ENCODE results near the gene ZBTB32. TPM values are rescaled to one million over a fixed set of nuclear protein-coding genes. Genes with fewer than 3 reads are reported as not detected.
A peak's percentile ranks its signal among the peaks of the same experiment; 100 is the strongest.

ZBTB32 gene
- total and polyA plus RNA-seq, 4 donors: 0.47 TPM; not detected in 3

- H3K27ac ChIP-seq (ENCODE audit: low read depth in 1 of 2, low read length in 2 of 2): no peak overlapping the region
- no peak overlapping the region for H3K9ac ChIP-seq (ENCODE audit: low read depth in 1 of 2, low read length in 2 of 2)
- H3K36me3 ChIP-seq (ENCODE audit: control insufficient read depth in 4 of 4, insufficient read depth in 3 of 4, low read depth in 1 of 4, low read length in 3 of 4): no peaks in the 10 kb centered on the region
- H3K9me3 ChIP-seq (ENCODE audit: control insufficient read depth in 4 of 4, low read length in 3 of 4): no peaks in the 10 kb centered on the region
- 19% methylated on average over 8 of the region's 8 CpGs for WGBS
- no peaks in the 10 kb centered on the region for H3K27me3 ChIP-seq (ENCODE audit: control insufficient read depth in 4 of 4, insufficient read depth in 4 of 4, low read length in 3 of 4)
- no peak for TF ChIP-seq NR2F2 (IDR thresholded peaks at IDR 0.05)
- TF ChIP-seq RAD21 (IDR thresholded peaks at IDR 0.05): no peak
- no peak for TF ChIP-seq CTCF (IDR thresholded peaks at IDR 0.05; ENCODE audit: low read depth, low read length, missing input control)
- no peak for TF ChIP-seq MAX (IDR thresholded peaks at IDR 0.05)
- no peak for TF ChIP-seq JUND (IDR thresholded peaks at IDR 0.05)
- no peak for TF ChIP-seq TAF1 (conservative IDR thresholded peaks at IDR 0.05)
- no peak for TF ChIP-seq GABPA (IDR thresholded peaks at IDR 0.05 in 1 of 2, conservative IDR thresholded peaks at IDR 0.05 in 1 of 2)
- TF ChIP-seq YY1 (IDR thresholded peaks at IDR 0.05): no peak
- no peak for TF ChIP-seq REST (IDR thresholded peaks at IDR 0.05)
- TF ChIP-seq FOXA2 (IDR thresholded peaks at IDR 0.05): no peak
- no peak for TF ChIP-seq FOXA1 (IDR thresholded peaks at IDR 0.05)
- no peak for TF ChIP-seq ATF3 (IDR thresholded peaks at IDR 0.05)
- no peaks in the 10 kb centered on the region for H3K4me1 ChIP-seq (ENCODE audit: control insufficient read depth in 4 of 4, insufficient read depth in 4 of 4, low read length in 3 of 4)
- H3K4me3 ChIP-seq (ENCODE audit: low read depth in 1 of 3, low read length in 3 of 3): no peak overlapping the region
- DNase-seq (ENCODE audit: low spot score): no peak
These were observed 10.9 kb upstream of the ZBTB32 start for GRCh38 chr19:35693422-35693821.

- no peaks in the 10 kb centered on the region for H3K4me1 ChIP-seq (ENCODE audit: control insufficient read depth in 4 of 4, insufficient read depth in 4 of 4, low read length in 3 of 4)
- 49% methylated on average over 8 of the region's 8 CpGs for WGBS
- no peak overlapping the region for H3K4me3 ChIP-seq (ENCODE audit: low read depth in 1 of 3, low read length in 3 of 3)
- DNase-seq (ENCODE audit: low spot score): peak; percentile 87
- H3K9ac ChIP-seq (ENCODE audit: low read depth in 1 of 2, low read length in 2 of 2): no peak overlapping the region
- H3K27ac ChIP-seq (ENCODE audit: low read depth in 1 of 2, low read length in 2 of 2): no peak overlapping the region
- H3K27me3 ChIP-seq (ENCODE audit: control insufficient read depth in 4 of 4, insufficient read depth in 4 of 4, low read length in 3 of 4): no peaks in the 10 kb centered on the region
- no peaks in the 10 kb centered on the region for H3K9me3 ChIP-seq (ENCODE audit: control insufficient read depth in 4 of 4, low read length in 3 of 4)
- TF ChIP-seq FOXA2 (IDR thresholded peaks at IDR 0.05) (peak; percentile 24), FOXA1 (IDR thresholded peaks at IDR 0.05) (no peak), RAD21 (IDR thresholded peaks at IDR 0.05) (peak; percentile 97 to 99), SP1 (IDR thresholded peaks at IDR 0.05) (peak; percentile 26), NR2F2 (IDR thresholded peaks at IDR 0.05) (peak; percentile 33), RXRA (IDR thresholded peaks at IDR 0.05) (peak; percentile 34 to 45), REST (IDR thresholded peaks at IDR 0.05) (peak; percentile 21), HNF4G (IDR thresholded peaks at IDR 0.05) (no peak), JUND (IDR thresholded peaks at IDR 0.05) (no peak), CTCF (IDR thresholded peaks at IDR 0.05; ENCODE audit: low read depth, low read length, missing input control) (peak; percentile 99), ZBTB33 (IDR thresholded peaks at IDR 0.05) (no peak), EGR1 (IDR thresholded peaks at IDR 0.05; ENCODE audit: low read depth in 2 of 2) (no peak)
- H3K36me3 ChIP-seq (ENCODE audit: control insufficient read depth in 4 of 4, insufficient read depth in 3 of 4, low read depth in 1 of 4, low read length in 3 of 4): no peaks in the 10 kb centered on the region
These were observed 10.3 kb upstream of the ZBTB32 start for GRCh38 chr19:35693835-35694599.
